Ishikawa (cell line): ENCODE data around the gene CPED1.
A peak's percentile ranks its signal among the peaks of the same experiment; 100 is the strongest.

Experiments used
- EP300 ChIP-seq: IDR thresholded peaks from 2 replicates; pipeline ENCODE4 v1.6.1; 2012; ENCODE audit warnings: borderline replicate concordance
- FOXM1 ChIP-seq: IDR thresholded peaks from 2 replicates; pipeline ENCODE4 v1.6.1; 2012; ENCODE audit warnings: low read depth, borderline replicate concordance
- NFIC ChIP-seq: IDR thresholded peaks from 2 replicates; pipeline ENCODE4 v1.6.1; 2012
- RAD21 ChIP-seq: IDR thresholded peaks from 2 replicates; pipeline ENCODE4 v1.6.1; 2012; ENCODE audit warnings: low read depth
- REST ChIP-seq: IDR thresholded peaks from 2 replicates; pipeline ENCODE4 v1.6.1; 2012; ENCODE audit warnings: low read depth, mild to moderate bottlenecking
- TAF1 ChIP-seq: IDR thresholded peaks from 2 replicates; pipeline ENCODE4 v1.6.1; 2012; ENCODE audit warnings: low read depth, mild to moderate bottlenecking
- TEAD4 ChIP-seq: IDR thresholded peaks from 2 replicates; pipeline ENCODE4 v1.6.1; 2012
- YY1 ChIP-seq: IDR thresholded peaks from 2 replicates; pipeline ENCODE4 v1.6.1; 2012; ENCODE audit warnings: low read depth
- TF ChIP-seq, protein P1 (sequence below): IDR thresholded peaks from 2 replicates; pipeline ENCODE4 v1.6.1; 2012

DNA sequence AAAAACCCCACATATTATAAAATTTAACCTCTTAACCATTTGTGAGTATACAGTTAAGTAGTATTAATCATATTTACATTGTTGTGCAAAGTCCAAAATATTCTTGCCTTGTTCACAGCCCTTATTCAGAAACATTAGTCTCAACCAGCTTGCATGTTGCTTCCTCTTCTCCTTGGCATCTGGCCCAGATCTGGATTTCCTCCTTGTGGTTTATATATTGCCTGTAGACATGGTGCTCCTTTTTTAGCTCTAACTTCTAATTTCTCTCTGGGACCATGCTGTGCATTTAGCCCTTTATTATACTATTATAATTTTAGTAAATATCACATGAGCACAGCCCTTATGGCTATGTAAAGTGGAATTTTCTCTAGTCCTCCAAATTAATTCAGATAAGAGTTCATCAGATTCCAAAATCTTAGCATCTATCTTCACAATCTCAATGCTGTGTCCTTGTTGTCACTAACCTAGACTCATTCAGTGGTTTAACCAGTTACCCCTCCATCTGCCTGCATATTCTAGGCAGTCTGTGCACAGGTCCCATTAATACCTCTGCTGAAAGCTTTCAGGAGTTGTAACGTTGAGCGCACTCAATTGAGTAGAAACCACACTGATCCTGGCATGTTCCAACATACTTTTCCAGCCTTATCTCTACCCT lies 7.9 kb downstream of the CPED1 start:
- TF ChIP-seq REST (no peak), EP300 (no peak), TEAD4 (no peak), TAF1 (no peak), YY1 (no peak), FOXM1 (no peak), RAD21 (no peak), NFIC (peak; percentile 34; the same call in 1 of the 2 replicates)
- TF ChIP-seq, protein P1, sequence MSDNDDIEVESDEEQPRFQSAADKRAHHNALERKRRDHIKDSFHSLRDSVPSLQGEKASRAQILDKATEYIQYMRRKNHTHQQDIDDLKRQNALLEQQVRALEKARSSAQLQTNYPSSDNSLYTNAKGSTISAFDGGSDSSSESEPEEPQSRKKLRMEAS, result no peak
